GM12872 (cell line): ENCODE data around the gene HCN2.

Source experiments
- TF ChIP-seq, protein P1 (sequence below): IDR thresholded peaks from 3 replicates; pipeline ENCODE4 v1.5.1; 2011; ENCODE audit warnings: low read depth, mild to moderate bottlenecking, low read length, moderate library complexity; ENCODE audit not compliant: insufficient read depth

The HCN2 gene

DNA sequence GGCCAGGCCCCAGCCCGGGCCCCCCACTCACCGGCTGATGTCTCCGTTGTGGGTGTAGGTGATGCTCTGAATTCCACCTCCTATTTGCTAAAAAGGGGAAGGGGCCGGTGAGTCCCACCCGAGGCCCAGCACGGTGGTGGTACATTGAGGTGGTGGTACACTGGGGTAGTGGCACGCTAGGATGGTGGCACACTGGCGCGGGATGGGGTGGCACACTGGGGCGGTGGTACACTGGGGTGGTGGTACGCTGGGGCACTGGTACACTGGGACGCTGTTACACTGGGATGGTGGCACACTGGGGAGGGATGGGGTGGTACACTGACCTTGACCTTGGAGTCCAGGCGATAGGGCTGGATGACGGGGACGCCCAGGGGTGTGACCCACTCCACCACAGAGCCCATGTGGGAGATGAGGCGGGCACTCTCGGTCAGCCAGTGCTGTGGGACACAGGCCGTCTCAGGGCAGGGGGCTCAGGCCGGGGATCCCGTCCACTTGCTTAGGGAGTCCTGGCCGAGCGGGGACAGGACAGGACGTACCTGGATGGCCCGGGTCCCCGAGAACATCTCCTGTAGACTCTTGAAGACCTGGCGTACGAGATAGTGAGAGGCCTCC, 29.1 kb downstream of the HCN2 start:
- TF ChIP-seq, protein P1, sequence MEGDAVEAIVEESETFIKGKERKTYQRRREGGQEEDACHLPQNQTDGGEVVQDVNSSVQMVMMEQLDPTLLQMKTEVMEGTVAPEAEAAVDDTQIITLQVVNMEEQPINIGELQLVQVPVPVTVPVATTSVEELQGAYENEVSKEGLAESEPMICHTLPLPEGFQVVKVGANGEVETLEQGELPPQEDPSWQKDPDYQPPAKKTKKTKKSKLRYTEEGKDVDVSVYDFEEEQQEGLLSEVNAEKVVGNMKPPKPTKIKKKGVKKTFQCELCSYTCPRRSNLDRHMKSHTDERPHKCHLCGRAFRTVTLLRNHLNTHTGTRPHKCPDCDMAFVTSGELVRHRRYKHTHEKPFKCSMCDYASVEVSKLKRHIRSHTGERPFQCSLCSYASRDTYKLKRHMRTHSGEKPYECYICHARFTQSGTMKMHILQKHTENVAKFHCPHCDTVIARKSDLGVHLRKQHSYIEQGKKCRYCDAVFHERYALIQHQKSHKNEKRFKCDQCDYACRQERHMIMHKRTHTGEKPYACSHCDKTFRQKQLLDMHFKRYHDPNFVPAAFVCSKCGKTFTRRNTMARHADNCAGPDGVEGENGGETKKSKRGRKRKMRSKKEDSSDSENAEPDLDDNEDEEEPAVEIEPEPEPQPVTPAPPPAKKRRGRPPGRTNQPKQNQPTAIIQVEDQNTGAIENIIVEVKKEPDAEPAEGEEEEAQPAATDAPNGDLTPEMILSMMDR, result no peak

DNA sequence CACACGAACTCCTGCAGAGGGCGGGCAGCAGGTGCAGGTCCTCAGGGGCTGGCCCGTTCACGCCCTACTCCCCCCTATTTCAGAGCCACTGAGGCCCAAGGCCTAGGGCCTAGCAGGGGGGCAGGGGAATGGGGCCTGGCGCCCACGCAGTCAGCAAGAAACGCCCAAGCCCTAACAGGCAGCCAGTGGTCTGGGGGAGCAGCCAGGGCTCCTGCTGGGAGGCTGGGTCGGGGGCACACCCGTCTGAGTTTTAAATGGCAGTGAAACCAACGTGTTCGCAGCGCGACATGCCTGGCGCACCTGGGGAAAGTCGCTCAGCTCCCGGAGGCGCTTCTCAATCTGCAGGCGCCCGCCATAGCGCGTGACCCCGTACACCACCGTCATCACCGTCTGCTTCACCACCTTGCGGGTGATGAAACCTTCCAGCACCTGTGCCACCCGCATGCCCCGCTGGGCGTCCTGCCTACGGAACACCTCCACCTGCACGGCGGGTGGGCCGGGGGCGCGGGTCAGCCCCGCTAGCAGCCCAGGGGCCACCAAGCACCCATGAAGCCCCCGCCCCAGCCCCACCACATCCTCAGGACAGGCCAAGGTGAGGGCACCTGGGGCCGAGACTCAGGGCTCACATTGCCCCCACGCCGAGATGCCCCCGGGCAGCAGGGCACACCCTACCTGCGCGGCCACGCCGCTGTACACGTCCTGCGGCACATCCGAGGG, 29.8 kb downstream of the HCN2 start:
- TF ChIP-seq, protein P1, result no peak

DNA sequence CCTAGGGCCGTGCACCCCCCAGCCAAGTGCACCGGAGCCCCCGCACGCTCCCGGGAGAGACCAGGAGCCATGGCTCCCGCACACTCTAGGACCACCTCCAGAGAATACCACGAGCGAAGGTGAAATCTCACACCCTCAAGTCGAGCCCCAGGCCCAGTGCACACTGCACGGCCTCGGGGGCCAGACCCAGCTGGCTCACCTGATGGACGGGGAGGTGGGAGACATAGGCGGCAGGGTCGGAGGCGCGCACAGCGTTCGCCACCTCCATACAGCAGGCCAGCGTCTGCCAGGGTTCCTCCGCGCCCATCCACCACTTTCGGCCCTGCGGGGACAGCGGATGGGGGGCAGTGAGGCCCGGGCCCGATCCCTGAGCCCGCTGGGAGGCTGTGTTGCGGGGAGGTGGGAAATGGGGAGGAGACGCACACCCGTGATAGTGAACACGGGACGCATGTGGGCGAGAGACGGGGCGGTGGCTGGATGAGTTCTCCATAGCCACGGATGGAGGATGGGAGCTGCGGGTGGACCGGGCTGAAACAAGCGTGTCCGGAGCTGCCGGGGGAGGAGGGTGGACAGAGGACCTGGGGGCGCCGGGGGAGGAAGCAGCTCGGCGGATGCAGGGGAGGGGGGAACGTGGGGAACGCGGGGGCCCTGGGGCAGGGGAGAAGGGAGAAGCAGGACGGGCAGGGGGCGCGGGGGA, 30.6 kb downstream of the HCN2 start:
- TF ChIP-seq, protein P1, result no peak

DNA sequence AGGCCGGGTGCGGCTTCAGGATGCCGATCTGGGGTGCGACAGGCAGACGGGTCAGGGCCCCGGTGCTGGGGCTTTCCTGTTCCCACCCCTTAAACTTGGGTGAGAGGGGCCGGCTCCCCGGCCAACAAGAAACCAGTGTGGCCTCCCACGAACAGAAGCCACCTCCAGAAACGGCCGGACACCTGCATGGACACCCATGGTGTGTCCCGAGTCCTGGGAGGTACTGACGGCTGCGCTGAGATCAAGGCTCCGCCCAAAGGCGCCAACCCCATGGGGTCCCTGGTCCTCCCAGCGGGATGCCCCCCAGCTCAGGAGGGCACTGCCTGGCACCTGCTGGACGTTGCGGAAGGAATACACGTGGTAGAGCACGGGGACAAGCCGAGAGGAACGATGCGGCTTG, 32.1 kb downstream of the HCN2 start:
- TF ChIP-seq, protein P1, result no peak

DNA sequence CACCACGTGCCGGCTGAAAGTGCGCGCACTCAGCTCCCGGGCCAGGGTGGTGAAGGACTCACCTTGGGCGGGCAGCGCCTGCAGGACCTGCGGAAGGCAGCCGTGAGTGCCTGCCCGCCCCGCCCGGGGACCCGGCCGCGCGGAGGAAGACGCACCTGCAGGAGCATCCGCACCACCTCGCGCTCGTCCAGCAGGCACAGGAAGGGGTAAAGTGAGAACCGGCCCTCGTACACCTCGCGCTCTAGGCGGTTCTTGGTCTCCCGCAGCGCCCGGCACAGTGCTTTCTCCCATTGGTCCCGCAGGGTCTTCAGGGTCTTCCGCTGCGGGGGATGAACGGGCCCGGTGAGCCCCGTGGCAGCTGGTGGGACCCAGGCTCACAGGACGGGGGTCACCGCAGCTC, 33.0 kb downstream of the HCN2 start:
- TF ChIP-seq, protein P1, result no peak

DNA sequence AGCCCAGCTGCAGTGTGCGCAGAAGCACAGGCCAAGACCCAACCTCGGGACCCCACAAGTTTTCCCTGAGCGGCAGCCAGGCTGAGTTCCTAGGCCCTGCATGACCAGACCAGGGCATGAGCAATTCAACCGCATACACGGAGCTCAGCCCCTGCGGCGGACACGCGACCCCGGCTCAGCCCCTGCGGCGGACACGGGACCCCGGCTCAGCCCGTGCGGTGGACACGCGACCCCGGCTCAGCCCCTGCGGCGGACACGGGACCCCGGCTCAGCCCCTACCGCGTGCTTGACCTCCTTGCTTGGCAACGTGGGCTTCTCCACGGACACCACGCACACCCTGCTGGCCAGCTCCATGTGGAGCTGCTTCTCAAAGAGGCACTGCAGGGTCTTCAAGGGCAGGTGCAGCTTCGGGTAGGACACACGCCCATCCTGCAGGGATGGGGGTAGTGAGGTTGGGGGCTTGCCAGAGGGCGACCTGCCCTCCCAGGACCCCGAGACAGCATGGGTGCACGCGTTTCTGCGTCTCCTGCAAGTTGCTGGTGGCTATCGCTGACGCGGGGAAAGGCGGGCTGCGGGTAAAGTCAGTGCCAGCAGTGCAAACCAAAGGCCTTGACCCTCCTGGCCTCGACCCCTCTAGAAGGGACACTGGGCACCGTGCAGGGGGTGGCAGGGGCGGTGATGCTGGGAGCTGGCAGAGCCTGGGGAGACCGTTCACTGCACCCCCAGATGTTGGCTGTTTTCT, 33.7 kb downstream of the HCN2 start:
- TF ChIP-seq, protein P1, result no peak

DNA sequence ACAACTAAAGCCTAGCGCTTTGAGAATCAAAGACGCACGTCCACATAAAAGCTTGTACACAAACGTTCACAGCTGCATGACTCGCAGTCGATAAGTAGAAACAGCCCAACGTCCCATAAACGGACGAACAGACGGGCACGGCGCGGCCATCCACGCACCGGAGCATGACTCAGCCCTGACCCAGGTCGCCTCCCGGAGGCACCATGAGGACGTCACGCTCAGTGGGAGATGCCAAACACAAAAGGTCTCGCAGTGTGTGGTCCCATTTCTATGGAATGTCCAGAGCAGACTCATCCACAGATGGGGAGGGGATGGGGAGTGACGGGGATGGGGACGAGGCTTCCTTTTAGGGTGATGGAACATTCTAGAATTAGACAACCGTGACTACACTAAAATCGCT, 34.3 kb downstream of the HCN2 start:
- TF ChIP-seq, protein P1, result no peak
